Endothelial cell of umbilical vein (primary cell): Measurements from ENCODE around the gene GXYLT2. TPM values are rescaled to one million over a fixed set of nuclear protein-coding genes. Genes with fewer than 3 reads are reported as not detected.

Experiments
- BruUV-seq: library from RNA; stranded (reverse); fragments of 400-500 nt; replicated peaks from 2 replicates; lab custom pipeline; 2021; lab: Mats Ljungman, UMichigan
- CTCF ChIA-PET: fragments of 300-600, 350-600 bp; sonication (Branson Sonifier 250); formaldehyde crosslinking; loops from one replicate; lab custom pipeline; 2021; ENCODE audit warnings: antibody characterized with exemption, inconsistent platforms; lab: Charles Lee
- POLR2A ChIA-PET: fragments of 300-600, 350-600 bp; sonication (Branson Sonifier 250); formaldehyde crosslinking; loops from one replicate; lab custom pipeline; 2021; ENCODE audit warnings: antibody characterized with exemption, inconsistent platforms; lab: Charles Lee
- DNase-seq: peaks from one replicate; pipeline ENCODE4 v3.0.0-alpha.2; 2011; ENCODE audit warnings: low read depth, low spot score
- FAIRE-seq: peaks from 2 replicates; lab custom pipeline; 2011; peaks lifted over from hg19 to GRCh38; lab: Jason Lieb, UNC
- H2AFZ ChIP-seq: 2 replicates; pipeline ENCODE4 v1.6.0; 2012; ENCODE audit warnings: low read depth, low read length, control low read depth, inconsistent platforms
- H3K27ac ChIP-seq: 2 replicates; pipeline ENCODE4 v1.5.1; 2011; ENCODE audit warnings: low read depth, mild to moderate bottlenecking, control low read depth, low read length, moderate library complexity; ENCODE audit not compliant: insufficient read depth
- H3K27me3 ChIP-seq, 2 experiments: 2 replicates each; pipeline versions ENCODE4 v1.6.0 to v1.6.1; 2011; ENCODE audit warnings: low read length in 2 of 2, mixed read lengths in 1 of 2; ENCODE audit not compliant: control insufficient read depth in 2 of 2, insufficient read depth in 2 of 2
- H3K36me3 ChIP-seq, 2 experiments: 2 replicates in 1 of 2; 3 replicates in 1 of 2; pipeline ENCODE4 v1.5.1; 2011; ENCODE audit warnings: low read length in 2 of 2, mild to moderate bottlenecking in 1 of 2, moderate library complexity in 1 of 2; ENCODE audit not compliant: control insufficient read depth in 2 of 2, insufficient read depth in 2 of 2; ENCODE audit errors: extremely low read depth in 1 of 2
- H3K4me1 ChIP-seq: 3 replicates; pipeline ENCODE4 v1.5.1; 2011; ENCODE audit warnings: mild to moderate bottlenecking, low read length; ENCODE audit not compliant: control insufficient read depth, insufficient read depth; ENCODE audit errors: extremely low read depth
- H3K4me2 ChIP-seq: 2 replicates; pipeline ENCODE4 v1.6.1; 2011; ENCODE audit warnings: low read length, control low read depth, mixed read lengths; ENCODE audit not compliant: insufficient read depth
- H3K4me3 ChIP-seq, 3 experiments: fragments of 200-600 bp in 1 of 3; sonication (generic), shearing (Covaris generic) in 1 of 3; replicated peaks in 1 of 3; 2 replicates each; pipeline ENCODE4 v1.5.1; 2011 to 2016; ENCODE audit warnings: control low read depth in 3 of 3, low read length in 3 of 3, mild to moderate bottlenecking in 2 of 3, inconsistent platforms in 1 of 3, low read depth in 1 of 3, moderate library complexity in 1 of 3; ENCODE audit not compliant: insufficient read depth in 1 of 3
- H3K79me2 ChIP-seq: 2 replicates; pipeline ENCODE4 v1.6.0; 2012; ENCODE audit warnings: low read length, inconsistent platforms; ENCODE audit not compliant: control insufficient read depth, insufficient read depth
- H3K9ac ChIP-seq: replicated peaks from 2 replicates; pipeline ENCODE3; 2011; ENCODE audit warnings: low read length, control low read depth; ENCODE audit not compliant: insufficient read depth; ENCODE audit errors: extremely low read depth
- H3K9me1 ChIP-seq: replicated peaks from 3 replicates; pipeline ENCODE4 v1.6.0; 2011; ENCODE audit warnings: mild to moderate bottlenecking, low read length; ENCODE audit not compliant: control insufficient read depth, insufficient read depth; ENCODE audit errors: extremely low read depth
- H3K9me3 ChIP-seq: replicated peaks from 2 replicates; pipeline ENCODE4 v1.5.1; 2012; ENCODE audit warnings: low read length, inconsistent platforms; ENCODE audit not compliant: control insufficient read depth, insufficient read depth
- H4K20me1 ChIP-seq: replicated peaks from 2 replicates; pipeline ENCODE3; 2011; ENCODE audit warnings: mild to moderate bottlenecking, low read length; ENCODE audit not compliant: control insufficient read depth, insufficient read depth; ENCODE audit errors: extremely low read depth
- EZH2 ChIP-seq: IDR thresholded peaks from 2 replicates; pipeline ENCODE4 v1.6.1; 2012; ENCODE audit warnings: borderline replicate concordance, low read depth, mild to moderate bottlenecking, moderate library complexity, low read length, inconsistent platforms; ENCODE audit not compliant: severe bottlenecking
- FOS ChIP-seq: IDR thresholded peaks from 2 replicates; pipeline ENCODE4 v1.6.1; 2011; ENCODE audit warnings: mild to moderate bottlenecking, low read length, moderate library complexity, borderline replicate concordance; ENCODE audit not compliant: insufficient read depth
- GATA2 ChIP-seq: IDR thresholded peaks from 2 replicates; pipeline ENCODE4 v1.7.0; 2011; ENCODE audit warnings: low read depth, mild to moderate bottlenecking, moderate library complexity, mixed read lengths, low read length; ENCODE audit not compliant: insufficient read length, insufficient read depth
- JUN ChIP-seq: IDR thresholded peaks from 2 replicates; pipeline ENCODE4 v1.6.1; 2011; ENCODE audit warnings: borderline replicate concordance, low read depth; ENCODE audit not compliant: insufficient read length, insufficient read depth
- MAX ChIP-seq: IDR thresholded peaks from 2 replicates; pipeline ENCODE4 v1.6.1; 2011; ENCODE audit not compliant: insufficient read depth, insufficient read length
- POLR2A ChIP-seq: IDR thresholded peaks from 2 replicates; pipeline ENCODE4 v1.6.1; 2012; ENCODE audit warnings: low read depth, mild to moderate bottlenecking, control low read depth, low read length
- POLR2AphosphoS5 ChIP-seq: IDR thresholded peaks from 2 replicates; pipeline ENCODE4 v1.6.1; 2012; ENCODE audit warnings: low read depth, mild to moderate bottlenecking, control low read depth, low read length, moderate library complexity; ENCODE audit not compliant: insufficient read depth
- dilution Hi-C: fragments of 300-500 bp; cut with MboI; formaldehyde crosslinking; loops from one replicate; pipeline ENCODE4 v1.15.0; 2019; ENCODE audit warnings: low sequenced_read_pairs; ENCODE audit not compliant: extremely low pct_ligation_motif_present
- intact Hi-C: fragments of 100-400 bp; cut with micrococcal nuclease; formaldehyde crosslinking; loops from one replicate; pipeline ENCODE4 v1.10.0; 2022
- polyA plus RNA-seq, 4 experiments: library from polyadenylated mRNA; depleted of rRNA in 3 of 4; stranded (reverse) in 3 of 4; unstranded in 1 of 4; fragments of >200 nt; gene quantifications; 2 replicates each; pipeline versions ENCODE4 v1.2.1 to v1.2.3, GENCODE V29; 2011 to 2012; ENCODE audit warnings: missing spikeins in 1 of 4
- total RNA-seq: library from RNA; stranded (reverse); gene quantifications from 2 replicates; pipeline ENCODE4 v1.2.3, GENCODE V29; 2021
- TF ChIP-seq, protein P1 (sequence below), 2 donors: IDR thresholded peaks; 1 replicate in 1 of 2; 2 replicates in 1 of 2; pipeline ENCODE4 v1.5.1; 2011; ENCODE audit warnings: low read length in 2 of 2, mild to moderate bottlenecking in 2 of 2, moderate library complexity in 2 of 2, control low read depth in 1 of 2, inconsistent platforms in 1 of 2, low read depth in 1 of 2; ENCODE audit not compliant: insufficient read depth in 1 of 2; ENCODE audit errors: extremely low read depth in 1 of 2

The GXYLT2 gene
- total and polyA plus RNA-seq, 2 donors (not counting 3 experiments of a cell fraction or from before 2014, with no cell fraction given): 0.07 to 0.24 TPM

DNA sequence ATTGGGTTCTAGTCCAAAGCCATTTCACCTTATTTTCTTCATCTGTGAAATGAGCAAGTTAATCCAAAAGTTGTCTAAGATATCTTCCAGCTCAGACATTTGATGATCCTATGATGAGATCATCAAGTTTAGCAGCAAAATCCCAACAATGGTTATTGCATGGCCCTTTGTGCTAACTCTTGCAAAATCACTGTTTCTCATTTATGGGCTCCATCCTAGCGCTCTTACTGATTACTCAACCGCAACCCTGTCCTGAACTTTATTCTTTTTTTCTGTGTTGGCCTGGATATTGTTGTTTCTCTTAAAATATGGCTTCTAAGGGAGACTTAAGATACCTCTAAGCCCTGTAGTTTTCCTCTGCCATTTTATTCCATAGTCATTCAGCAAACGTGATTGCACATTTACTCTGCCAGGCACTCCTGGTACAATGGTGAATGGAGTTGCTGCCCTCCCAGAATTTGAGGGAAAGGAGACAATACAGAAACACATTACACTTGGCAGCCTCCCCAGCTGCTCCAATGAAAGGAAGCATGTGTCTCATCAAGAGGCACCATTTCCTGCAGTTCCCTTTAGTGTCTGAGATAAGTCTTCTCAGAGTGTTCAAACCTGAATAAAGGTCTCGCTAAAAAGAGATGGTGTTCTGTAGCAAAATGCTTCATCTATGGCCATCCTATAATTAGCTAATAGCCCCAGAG, 4.4 kb downstream of the GXYLT2 start:
- Histone ChIP-seq H3K9ac (no peak overlapping the region), H3K4me3 (no peak overlapping the region), H3K9me1 (no peaks in the 10 kb centered on the region), H3K36me3 (no peaks in the 10 kb centered on the region), H4K20me1 (no peaks in the 10 kb centered on the region), H3K4me1 (peaks cover 5% of the 10 kb centered on the region), H3K27ac (no peak overlapping the region), H3K4me2 (no peak overlapping the region), H3K9me3 (no peaks in the 10 kb centered on the region), H3K79me2 (no peaks in the 10 kb centered on the region), H3K27me3 (peaks cover 21 to 37% of the 10 kb centered on the region in 2 experiments), H2AFZ (no peak overlapping the region)
- CTCF ChIA-PET: interaction anchor here (0.6 to 1.4 kb wide), 2 partner anchors 41 to 533 kb away, joined by 3 to 5 read pairs; no protein-coding TSS in a partner anchor
- BruUV-seq: no TSS peak
- peak; percentile 8 for FAIRE-seq
- intact Hi-C loops (no loop called here), dilution Hi-C loops (no loop called here)
- DNase-seq: no peak
- no peak for TF ChIP-seq POLR2AphosphoS5
- TF ChIP-seq JUN: no peak
- TF ChIP-seq, protein P1, sequence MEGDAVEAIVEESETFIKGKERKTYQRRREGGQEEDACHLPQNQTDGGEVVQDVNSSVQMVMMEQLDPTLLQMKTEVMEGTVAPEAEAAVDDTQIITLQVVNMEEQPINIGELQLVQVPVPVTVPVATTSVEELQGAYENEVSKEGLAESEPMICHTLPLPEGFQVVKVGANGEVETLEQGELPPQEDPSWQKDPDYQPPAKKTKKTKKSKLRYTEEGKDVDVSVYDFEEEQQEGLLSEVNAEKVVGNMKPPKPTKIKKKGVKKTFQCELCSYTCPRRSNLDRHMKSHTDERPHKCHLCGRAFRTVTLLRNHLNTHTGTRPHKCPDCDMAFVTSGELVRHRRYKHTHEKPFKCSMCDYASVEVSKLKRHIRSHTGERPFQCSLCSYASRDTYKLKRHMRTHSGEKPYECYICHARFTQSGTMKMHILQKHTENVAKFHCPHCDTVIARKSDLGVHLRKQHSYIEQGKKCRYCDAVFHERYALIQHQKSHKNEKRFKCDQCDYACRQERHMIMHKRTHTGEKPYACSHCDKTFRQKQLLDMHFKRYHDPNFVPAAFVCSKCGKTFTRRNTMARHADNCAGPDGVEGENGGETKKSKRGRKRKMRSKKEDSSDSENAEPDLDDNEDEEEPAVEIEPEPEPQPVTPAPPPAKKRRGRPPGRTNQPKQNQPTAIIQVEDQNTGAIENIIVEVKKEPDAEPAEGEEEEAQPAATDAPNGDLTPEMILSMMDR (IDR thresholded peaks at IDR 0.05; ENCODE audit: extremely low read depth in 1 of 2, insufficient read depth in 1 of 2, low read depth in 1 of 2, low read length in 2 of 2): no peak
- TF ChIP-seq GATA2: no peak
- TF ChIP-seq EZH2: no peak
- TF ChIP-seq FOS: no peak
- no peak for TF ChIP-seq POLR2A
- no peak for TF ChIP-seq MAX
- POLR2A ChIA-PET: no interaction called here
